Fibroblast of lung (primary cell): ENCODE results near the gene DHX35.

Source experiments
- CTCF ChIP-seq, 2 donors: IDR thresholded peaks in 1 of 2; conservative IDR thresholded peaks in 1 of 2; 1 replicate in 1 of 2; 2 replicates in 1 of 2; pipeline ENCODE4 v1.5.1; 2011 to 2012; ENCODE audit warnings: low read length in 2 of 2, control low read depth in 1 of 2, inconsistent platforms in 1 of 2, low read depth in 1 of 2, mild to moderate bottlenecking in 1 of 2
- EZH2 ChIP-seq: IDR thresholded peaks from 2 replicates; pipeline ENCODE4 v1.5.1; 2012; ENCODE audit warnings: low read length, control low read depth, mild to moderate bottlenecking; ENCODE audit errors: missing control alignments

- no peak for TF ChIP-seq CTCF (conservative IDR thresholded peaks at IDR 0.05 in 1 of 2, IDR thresholded peaks at IDR 0.05 in 1 of 2; ENCODE audit: low read depth in 1 of 2, low read length in 2 of 2)
- TF ChIP-seq EZH2: no peak
These were observed 30.2 kb upstream of the DHX35 start for GRCh38 chr20:38931984-38932383.
